Measurements from ENCODE around the gene MARCHF7.
"Not testable (repeated sequence)": the region's sequence is repeated elsewhere in the genome, so short reads cannot be mapped to it uniquely, and the experiment has no call there.

The MARCHF7 gene

GRCh38 chr2:159716857-159717256, 4.6 kb downstream of the MARCHF7 start:
- DNase-seq (ENCODE audit: low spot score): no peak

GRCh38 chr2:159720676-159721075, 8.4 kb downstream of the MARCHF7 start:
- no peak for DNase-seq (ENCODE audit: low spot score)

- DNase-seq (ENCODE audit: low spot score): no peak
These were observed 10.3 kb downstream of the MARCHF7 start for GRCh38 chr2:159722580-159722979.

GRCh38 chr2:159724795-159725572, 12.7 kb downstream of the MARCHF7 start:
- DNase-seq (ENCODE audit: low spot score): not testable (repeated sequence)

- DNase-seq (ENCODE audit: low spot score): no peak
These were observed 13.4 kb downstream of the MARCHF7 start for GRCh38 chr2:159725713-159726112.

GRCh38 chr2:159728629-159729028, 16.3 kb downstream of the MARCHF7 start:
- no peak for DNase-seq (ENCODE audit: low spot score)

GRCh38 chr2:159735648-159736047, 23.3 kb downstream of the MARCHF7 start:
- no peak for DNase-seq (ENCODE audit: low spot score)

- no peak for DNase-seq (ENCODE audit: low spot score)
These were observed 23.7 kb downstream of the MARCHF7 start for GRCh38 chr2:159736048-159736447.

GRCh38 chr2:159737292-159737916, 25.1 kb downstream of the MARCHF7 start:
- DNase-seq (ENCODE audit: low spot score): no peak

GRCh38 chr2:159737917-159738296, 25.6 kb downstream of the MARCHF7 start:
- DNase-seq (ENCODE audit: low spot score): no peak

- DNase-seq (ENCODE audit: low spot score): no peak
These were observed 26.4 kb downstream of the MARCHF7 start for GRCh38 chr2:159738509-159739390.

- DNase-seq (ENCODE audit: low spot score): no peak
These were observed 30.5 kb downstream of the MARCHF7 start for GRCh38 chr2:159742846-159743245.

- no peak for DNase-seq (ENCODE audit: low spot score)
These were observed 32.1 kb downstream of the MARCHF7 start for GRCh38 chr2:159744363-159744762.

- DNase-seq (ENCODE audit: low spot score): not testable (repeated sequence)
These were observed 32.9 kb downstream of the MARCHF7 start for GRCh38 chr2:159745237-159745636.

GRCh38 chr2:159748089-159748488, 35.8 kb downstream of the MARCHF7 start:
- no peak for DNase-seq (ENCODE audit: low spot score)

GRCh38 chr2:159750873-159751272, 38.6 kb downstream of the MARCHF7 start:
- DNase-seq (ENCODE audit: low spot score): no peak

- DNase-seq (ENCODE audit: low spot score): no peak
These were observed 41.5 kb downstream of the MARCHF7 start for GRCh38 chr2:159753797-159754196.

- no peak for DNase-seq (ENCODE audit: low spot score)
These were observed 42.7 kb downstream of the MARCHF7 start for GRCh38 chr2:159755014-159755413.

- peak; percentile 15 for DNase-seq (ENCODE audit: low spot score)
These were observed 43.5 kb downstream of the MARCHF7 start for GRCh38 chr2:159755788-159756187.

- no peak for DNase-seq (ENCODE audit: low spot score)
These were observed 45.9 kb downstream of the MARCHF7 start for GRCh38 chr2:159758239-159758638.

GRCh38 chr2:159758686-159759085, 46.4 kb downstream of the MARCHF7 start:
- no peak for DNase-seq (ENCODE audit: low spot score)

- no peak for DNase-seq (ENCODE audit: low spot score)
These were observed 47.3 kb downstream of the MARCHF7 start for GRCh38 chr2:159759577-159759976.

GRCh38 chr2:159760326-159760725, 48.0 kb downstream of the MARCHF7 start:
- DNase-seq (ENCODE audit: low spot score): no peak
